NB4 (cell line): ENCODE data around the gene POLD1.

Experiments used
- DNase-seq: peaks from one replicate; pipeline ENCODE4 v3.0.0; 2010; ENCODE audit warnings: low read depth
- H3K4me3 ChIP-seq: one replicate; pipeline ENCODE4 v1.5.1; 2011; ENCODE audit warnings: mild to moderate bottlenecking, low read depth, low read length, moderate library complexity
- CTCF ChIP-seq: IDR thresholded peaks from one replicate; pipeline ENCODE4 v1.5.1; 2012; ENCODE audit warnings: low read depth, low read length
- MAX ChIP-seq: IDR thresholded peaks from 2 replicates; pipeline ENCODE4 v1.6.1; 2011; ENCODE audit warnings: low read depth, low read length
- MYC ChIP-seq: IDR thresholded peaks from 2 replicates; pipeline ENCODE4 v1.6.1; 2011; ENCODE audit warnings: low read depth, low read length
- POLR2A ChIP-seq: IDR thresholded peaks from 2 replicates; pipeline ENCODE4 v1.6.1; 2011; ENCODE audit warnings: mild to moderate bottlenecking; ENCODE audit not compliant: insufficient read length; ENCODE audit errors: extremely low read depth

POLD1 gene

GRCh38 chr19:50412419-50412818 lies 28.3 kb downstream of the POLD1 start:
- no peak overlapping the region for H3K4me3 ChIP-seq
- DNase-seq: no peak
- TF ChIP-seq POLR2A: no peak

DNA sequence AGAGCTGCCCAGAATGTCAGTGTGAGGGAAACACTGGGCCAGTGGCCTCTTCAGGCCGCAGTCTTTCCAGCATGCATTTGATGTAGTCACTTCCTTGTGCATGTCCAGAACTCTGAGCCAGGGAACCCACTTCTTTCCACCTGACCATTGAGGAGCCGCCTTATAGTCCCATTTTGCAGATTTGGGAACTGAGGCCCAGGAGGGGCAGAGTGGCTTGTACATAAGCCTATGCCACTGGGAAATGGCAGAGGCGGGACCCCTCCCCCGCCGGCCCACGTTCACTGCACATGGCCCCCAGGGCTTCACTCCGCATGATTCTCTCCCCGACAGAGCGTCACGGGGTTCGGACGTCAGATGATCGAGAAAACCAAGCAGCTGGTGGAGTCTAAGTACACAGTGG lies 28.9 kb downstream of the POLD1 start:
- DNase-seq: no peak
- no peak overlapping the region for H3K4me3 ChIP-seq
- TF ChIP-seq MAX: no peak
- TF ChIP-seq MYC: no peak
- no peak for TF ChIP-seq CTCF
- TF ChIP-seq POLR2A: no peak

DNA sequence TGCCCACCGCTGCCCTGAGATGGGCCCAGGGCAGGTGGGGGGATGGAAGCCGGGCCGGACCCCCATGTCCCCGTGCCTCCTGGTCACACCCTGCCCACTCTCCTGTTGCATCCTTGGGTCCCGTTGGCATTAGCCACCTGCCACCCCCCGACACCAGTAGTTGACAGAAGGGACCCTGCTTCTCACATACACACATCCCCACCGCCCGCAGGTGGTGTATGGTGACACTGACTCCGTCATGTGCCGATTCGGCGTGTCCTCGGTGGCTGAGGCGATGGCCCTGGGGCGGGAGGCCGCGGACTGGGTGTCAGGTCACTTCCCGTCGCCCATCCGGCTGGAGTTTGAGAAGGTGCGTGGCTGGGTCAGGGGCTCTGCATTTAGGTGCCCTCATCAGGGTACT lies 29.4 kb downstream of the POLD1 start:
- H3K4me3 ChIP-seq: no peak overlapping the region
- TF ChIP-seq POLR2A: no peak
- TF ChIP-seq MYC: no peak
- TF ChIP-seq MAX: no peak
- no peak for TF ChIP-seq CTCF
- no peak for DNase-seq

DNA sequence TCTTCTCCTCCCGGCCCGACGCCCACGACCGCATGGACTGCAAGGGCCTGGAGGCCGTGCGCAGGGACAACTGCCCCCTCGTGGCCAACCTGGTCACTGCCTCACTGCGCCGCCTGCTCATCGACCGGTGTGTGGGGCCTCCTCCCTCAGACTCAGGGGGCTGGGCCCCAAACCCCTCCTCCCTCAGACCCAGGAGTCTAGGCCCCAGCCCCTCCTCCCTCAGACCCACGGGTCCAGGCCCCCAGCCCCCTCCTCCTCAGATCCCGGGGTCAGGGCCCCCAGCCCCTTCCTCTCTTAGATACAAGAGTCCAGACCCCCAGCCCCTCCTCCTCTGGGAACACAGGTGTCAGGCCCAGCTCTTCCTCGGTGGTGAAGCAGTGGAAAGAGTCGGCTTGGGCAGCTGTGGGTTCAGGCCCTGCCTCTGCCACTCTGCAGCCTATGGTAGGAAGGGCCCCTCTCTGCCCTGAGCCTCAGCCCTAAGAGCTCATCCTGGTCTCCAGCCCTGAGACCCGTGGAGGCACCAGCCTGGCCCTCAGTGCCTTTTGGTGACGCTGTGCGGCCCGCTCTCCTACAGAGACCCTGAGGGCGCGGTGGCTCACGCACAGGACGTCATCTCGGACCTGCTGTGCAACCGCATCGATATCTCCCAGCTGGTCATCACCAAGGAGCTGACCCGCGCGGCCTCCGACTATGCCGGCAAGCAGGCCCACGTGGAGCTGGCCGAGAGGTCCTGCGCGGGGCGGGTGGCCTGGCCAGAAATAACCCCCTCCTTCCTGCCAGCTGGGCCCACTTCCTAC lies 30.9 kb downstream of the POLD1 start:
- H3K4me3 ChIP-seq: no peak overlapping the region
- peak; percentile 60 for DNase-seq
- peak; percentile 46; the same call in 1 of the 2 replicates for TF ChIP-seq MAX
- TF ChIP-seq CTCF: peak; percentile 51
- TF ChIP-seq MYC: peak; percentile 54
- no peak for TF ChIP-seq POLR2A

DNA sequence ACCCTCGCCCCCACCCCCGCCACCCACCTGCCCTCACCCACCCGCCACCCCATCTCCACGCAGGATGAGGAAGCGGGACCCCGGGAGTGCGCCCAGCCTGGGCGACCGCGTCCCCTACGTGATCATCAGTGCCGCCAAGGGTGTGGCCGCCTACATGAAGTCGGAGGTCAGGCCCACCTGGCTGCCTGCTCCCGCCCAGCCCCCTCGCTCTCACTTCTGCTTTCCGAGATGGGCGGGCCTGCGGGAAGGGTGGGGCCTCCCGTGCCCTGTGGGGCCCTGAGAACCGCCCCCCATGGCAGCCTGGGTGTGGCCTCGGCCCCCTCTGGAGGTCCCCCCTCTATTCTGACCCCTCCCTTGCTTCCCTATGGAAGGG lies 31.5 kb downstream of the POLD1 start:
- TF ChIP-seq POLR2A (no peak), MAX (no peak), CTCF (no peak), MYC (no peak)
- no peak overlapping the region for H3K4me3 ChIP-seq
- DNase-seq: peak; percentile 64

- TF ChIP-seq CTCF: no peak
- TF ChIP-seq MYC: no peak
- no peak for TF ChIP-seq POLR2A
- no peak for TF ChIP-seq MAX
- H3K4me3 ChIP-seq: no peak overlapping the region
Measured at GRCh38 chr19:50416034-50416977, 32.2 kb downstream of the POLD1 start.

More at GRCh38 chr19:50416034-50416977, 32.2 kb downstream of the POLD1 start:
- no peak for DNase-seq
